Left colon (tissue), 2 donors: Measurements from ENCODE around the gene ERBB2. TPM values are rescaled to one million over a fixed set of nuclear protein-coding genes. Genes with fewer than 3 reads are reported as not detected.
"Not testable (repeated sequence)": the region's sequence is repeated elsewhere in the genome, so short reads cannot be mapped to it uniquely, and the experiment has no call there.

Experiments
- ATAC-seq: fragments of 200-7000 bp; cut with Tn5 transposase; one replicate; pipeline ENCODE4 v1.9.1; 2020; ENCODE audit warnings: mild to moderate bottlenecking, moderate library complexity
- DNase-seq, 2 donors: peaks; one replicate each; pipeline ENCODE4 v3.0.0-alpha.2; 2020
- intact Hi-C, 2 donors: fragments of 100-400 bp; cut with DNase I in 1 of 2; cut with micrococcal nuclease in 1 of 2; formaldehyde crosslinking; loops; one replicate each; pipeline versions ENCODE4 v1.11.2 to v1.14.0; 2022; cut with DNase I, micrococcal nuclease
- total RNA-seq, 2 donors: library from RNA; stranded (reverse); fragmentation: NEBNext Ultra II Directional; extraction: Animal tissue kit (Norgen Biotek cat#: 25700); gene quantifications; one replicate each; pipeline ENCODE4 v1.2.1, GENCODE V29; 2021
- donor health status: DM: no; HTN: no; CAD: no.
- donor health status: DM: yes; HTN: yes; CAD: no.

The ERBB2 gene
- total RNA-seq, 2 donors from 2014 or later = 178 to 179 TPM

- intact Hi-C loops = loop anchor here in 1 of 2 donors (5.0 kb wide), 1 partner anchor 129 kb away; no protein-coding TSS in a partner anchor
These were observed 51.2 kb downstream of the ERBB2 start for GRCh38 chr17:39751016-39751543.

GRCh38 chr17:39751637-39752036 lies 51.8 kb downstream of the ERBB2 start:
- intact Hi-C loops = loop anchor here in 1 of 2 donors (5.0 kb wide), 1 partner anchor 129 kb away; no protein-coding TSS in a partner anchor
- ATAC-seq (no peak), DNase-seq (no peak)

More at GRCh38 chr17:39751016-39751543, 51.2 kb downstream of the ERBB2 start:
- no peak for DNase-seq
- ATAC-seq = no peak

GRCh38 chr17:39752241-39752881 lies 52.5 kb downstream of the ERBB2 start:
- intact Hi-C loops = loop anchor here in 1 of 2 donors (5.0 kb wide), 1 partner anchor 130 kb away; no protein-coding TSS in a partner anchor
- DNase-seq (no peak), ATAC-seq (no peak)

- intact Hi-C loops = loop anchor here in 1 of 2 donors (5.0 kb wide), 1 partner anchor 131 kb away; no protein-coding TSS in a partner anchor
- ATAC-seq (peak; percentile 63), DNase-seq (peak; percentile 55 to 81)
These were observed 53.8 kb downstream of the ERBB2 start for GRCh38 chr17:39753514-39754160.

GRCh38 chr17:39754161-39754957 lies 54.5 kb downstream of the ERBB2 start:
- intact Hi-C loops = loop anchor here in 1 of 2 donors (5.0 kb wide), 1 partner anchor 132 kb away; no protein-coding TSS in a partner anchor
- DNase-seq (peak; percentile 96), ATAC-seq (peak; percentile 88)

- intact Hi-C loops = loop anchor here in 1 of 2 donors (5.0 kb wide), 1 partner anchor 133 kb away; no protein-coding TSS in a partner anchor
- no peak for DNase-seq
- ATAC-seq = no peak
These were observed 55.2 kb downstream of the ERBB2 start for GRCh38 chr17:39754958-39755553.

GRCh38 chr17:39755554-39756379 lies 55.9 kb downstream of the ERBB2 start:
- DNase-seq = peak in 1 of 2 donors; percentile 43
- no peak for ATAC-seq
- intact Hi-C loops = no loop called here

GRCh38 chr17:39756380-39757079 lies 56.7 kb downstream of the ERBB2 start:
- intact Hi-C loops = no loop called here

GRCh38 chr17:39757176-39757662 lies 57.4 kb downstream of the ERBB2 start:
- ATAC-seq = no peak
- intact Hi-C loops = no loop called here
- no peak for DNase-seq

More at GRCh38 chr17:39756380-39757079, 56.7 kb downstream of the ERBB2 start:
- DNase-seq = no peak
- ATAC-seq = no peak

- ATAC-seq (no peak), DNase-seq (no peak)
- intact Hi-C loops = no loop called here
These were observed 58.3 kb downstream of the ERBB2 start for GRCh38 chr17:39757931-39758873.

GRCh38 chr17:39759204-39759603 lies 59.3 kb downstream of the ERBB2 start:
- no peak for ATAC-seq
- intact Hi-C loops = no loop called here
- DNase-seq = no peak

- intact Hi-C loops = no loop called here
- ATAC-seq = no peak
These were observed 62.1 kb downstream of the ERBB2 start for GRCh38 chr17:39761861-39762496.

GRCh38 chr17:39763051-39763820 lies 63.4 kb downstream of the ERBB2 start:
- intact Hi-C loops = no loop called here
- DNase-seq (no peak), ATAC-seq (no peak)

More at GRCh38 chr17:39761861-39762496, 62.1 kb downstream of the ERBB2 start:
- DNase-seq = no peak

GRCh38 chr17:39764171-39764570 lies 64.3 kb downstream of the ERBB2 start:
- ATAC-seq, intact Hi-C loops, DNase-seq: not testable (repeated sequence)

- DNase-seq = no peak
- intact Hi-C loops = no loop called here
- ATAC-seq = no peak
These were observed 65.3 kb downstream of the ERBB2 start for GRCh38 chr17:39765175-39765574.
